Muscle layer of colon (tissue), 2 donors: Measurements from ENCODE around the gene IFNLR1.

ENCODE experiments used
- H3K27ac ChIP-seq: one replicate; pipeline ENCODE4 v1.7.0; 2013; ENCODE audit warnings: low read depth, mild to moderate bottlenecking, low read length, moderate library complexity
- H3K27me3 ChIP-seq, 2 donors: one replicate each; pipeline ENCODE4 v1.7.0; 2013; ENCODE audit warnings: low read length in 2 of 2, mild to moderate bottlenecking in 2 of 2; ENCODE audit not compliant: insufficient read depth in 2 of 2, control insufficient read depth in 1 of 2
- H3K36me3 ChIP-seq: one replicate; pipeline ENCODE4 v1.7.0; 2013; ENCODE audit warnings: mild to moderate bottlenecking, low read length; ENCODE audit not compliant: insufficient read depth
- H3K4me1 ChIP-seq: one replicate; pipeline ENCODE4 v1.7.0; 2013; ENCODE audit warnings: mild to moderate bottlenecking, low read length; ENCODE audit not compliant: insufficient read depth
- H3K4me3 ChIP-seq, 2 donors: one replicate each; pipeline ENCODE4 v1.7.0; 2013; ENCODE audit warnings: low read length in 2 of 2, low read depth in 1 of 2, mild to moderate bottlenecking in 1 of 2, moderate library complexity in 1 of 2
- H3K9ac ChIP-seq: one replicate; pipeline ENCODE4 v1.7.0; 2013; ENCODE audit warnings: low read length
- H3K9me3 ChIP-seq: one replicate; pipeline ENCODE4 v1.7.0; 2013; ENCODE audit warnings: mild to moderate bottlenecking, low read length
- donor health status: abdominal sarcoma.
- donor health status: Adenocarcinoma of cecum.

The IFNLR1 gene

DNA sequence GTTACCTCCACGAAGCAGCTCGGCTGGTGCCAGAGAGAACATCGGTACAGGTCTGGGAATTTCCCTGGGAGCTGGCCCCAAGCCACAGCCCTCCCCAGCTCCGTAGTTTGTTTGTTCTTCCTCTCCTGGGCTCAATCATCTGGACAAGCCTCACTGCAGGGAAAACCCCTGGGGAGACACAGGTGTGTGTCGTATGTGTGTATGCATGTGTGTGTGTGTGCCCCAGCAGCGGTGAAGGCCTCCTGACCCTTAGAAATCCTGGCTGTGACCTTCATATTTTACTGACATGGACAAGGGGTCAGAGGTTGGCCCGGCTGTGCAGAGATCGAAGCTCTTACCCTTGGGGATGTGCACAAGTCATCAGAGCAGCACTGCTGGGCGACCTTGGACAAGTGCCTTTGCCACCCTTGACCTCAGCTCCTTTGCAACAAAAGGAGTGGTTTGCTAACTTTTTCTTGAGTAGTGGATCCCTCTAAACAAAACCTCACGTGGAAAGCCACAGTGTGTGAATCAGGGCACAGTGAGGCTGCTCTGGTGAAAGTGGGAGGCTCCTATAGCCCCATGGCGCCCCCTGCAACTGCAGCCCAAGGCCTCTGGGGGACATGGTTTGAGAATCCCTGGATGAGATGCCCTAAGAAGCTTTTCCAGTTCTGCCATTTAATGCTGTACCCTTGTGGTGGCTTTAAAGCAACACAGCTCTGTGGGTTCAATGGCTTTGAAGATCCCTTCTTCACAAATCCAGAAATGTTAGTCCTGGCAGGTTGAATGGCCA is 31.9 kb downstream of the IFNLR1 start:
- Histone ChIP-seq H3K4me3 (no peak overlapping the region), H3K9me3 (no peaks in the 10 kb centered on the region), H3K9ac (no peak overlapping the region), H3K36me3 (no peaks in the 10 kb centered on the region), H3K4me1 (peaks cover 8% of the 10 kb centered on the region), H3K27ac (no peak overlapping the region), H3K27me3 (peaks cover 5 to 14% of the 10 kb centered on the region in 2 donors)

DNA sequence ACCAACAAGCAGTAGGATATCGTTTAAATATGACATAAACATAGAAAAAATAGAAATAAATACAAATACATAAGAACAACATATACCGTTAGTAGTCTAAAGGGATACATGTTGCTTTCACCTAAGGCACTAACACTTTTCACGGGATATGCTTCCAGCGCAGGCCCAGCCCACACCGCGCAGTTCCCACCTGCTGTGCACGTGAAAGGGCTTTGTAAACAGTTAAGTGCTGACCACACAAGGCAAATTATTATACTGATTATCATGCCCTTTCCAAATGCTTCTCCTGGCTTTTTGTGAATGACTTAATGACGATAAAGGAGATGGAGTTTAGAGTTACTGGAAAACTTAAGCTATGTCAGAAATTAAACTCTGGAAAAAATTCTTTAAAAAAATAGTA is 32.9 kb downstream of the IFNLR1 start:
- H3K36me3 ChIP-seq = no peaks in the 10 kb centered on the region
- peaks cover 11% of the 10 kb centered on the region for H3K4me1 ChIP-seq
- H3K9ac ChIP-seq = no peak overlapping the region
- H3K27me3 ChIP-seq = peaks cover 11 to 21% of the 10 kb centered on the region in 2 donors
- H3K4me3 ChIP-seq = no peak overlapping the region
- no peaks in the 10 kb centered on the region for H3K9me3 ChIP-seq
- no peak overlapping the region for H3K27ac ChIP-seq

DNA sequence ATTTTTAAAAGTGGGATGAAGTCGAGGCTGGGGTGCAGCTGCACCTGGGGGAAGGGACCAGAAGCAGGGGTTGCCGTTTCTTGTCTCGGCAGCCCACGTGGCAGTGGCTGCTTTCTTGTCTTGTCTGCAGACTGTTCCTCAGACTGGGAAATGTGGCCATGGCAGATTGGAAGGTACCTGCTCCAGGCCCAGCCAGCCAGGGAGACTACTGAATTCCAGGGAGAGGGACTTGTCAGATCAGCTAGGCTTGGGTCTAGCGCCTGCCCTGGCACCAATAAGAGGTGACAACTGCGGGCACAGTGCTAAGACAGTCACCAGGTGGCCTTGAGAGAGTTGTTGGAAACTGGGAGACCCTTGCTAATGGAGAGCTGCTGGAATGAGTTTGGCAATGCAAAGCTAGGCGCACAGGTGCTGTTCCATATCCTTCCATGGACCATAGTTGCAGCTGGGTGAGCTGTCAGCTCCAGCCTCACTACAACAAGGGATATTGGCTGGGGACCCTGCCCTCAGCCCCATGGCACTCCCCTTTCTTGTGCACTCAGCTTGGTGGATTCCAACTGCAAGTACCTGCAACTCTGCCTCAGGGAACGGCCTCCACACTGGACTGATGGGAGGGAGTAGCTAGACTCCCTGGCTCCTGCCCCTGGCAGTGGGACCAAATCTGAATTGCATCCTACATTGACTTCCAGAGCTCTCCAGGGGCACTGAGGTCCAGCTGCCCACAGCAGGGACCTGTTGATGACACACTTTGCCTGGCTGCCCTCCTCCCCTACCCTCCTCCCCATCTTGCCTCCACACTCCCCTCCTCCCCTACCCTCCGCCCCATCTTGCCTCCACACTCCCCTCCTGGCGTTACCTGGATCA is 34.2 kb downstream of the IFNLR1 start:
- no peak overlapping the region for H3K4me3 ChIP-seq
- H3K4me1 ChIP-seq = peaks cover 11% of the 10 kb centered on the region
- no peaks in the 10 kb centered on the region for H3K36me3 ChIP-seq
- H3K9ac ChIP-seq = no peak overlapping the region
- H3K9me3 ChIP-seq = no peaks in the 10 kb centered on the region
- H3K27me3 ChIP-seq = peaks cover 11 to 21% of the 10 kb centered on the region in 2 donors
- no peak overlapping the region for H3K27ac ChIP-seq

DNA sequence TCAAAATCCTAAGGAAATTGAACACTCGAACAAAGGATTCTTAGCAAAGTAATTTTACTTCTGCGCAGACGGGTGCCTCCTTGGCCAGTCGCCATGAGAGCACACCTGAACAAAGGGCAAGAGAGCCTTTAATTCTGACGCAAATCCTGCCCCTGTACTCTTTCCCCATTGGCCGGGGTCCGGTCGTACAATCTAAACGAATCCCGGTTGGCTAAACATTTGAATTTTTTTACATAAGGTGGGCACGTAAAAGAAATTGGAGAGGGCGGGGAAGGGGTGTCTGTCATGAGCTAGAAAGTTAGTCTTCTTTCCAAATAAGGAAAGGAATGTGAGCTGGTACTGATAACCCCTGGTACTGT is 35.9 kb downstream of the IFNLR1 start:
- H3K9ac ChIP-seq = no peak overlapping the region
- no peaks in the 10 kb centered on the region for H3K36me3 ChIP-seq
- H3K4me3 ChIP-seq = no peak overlapping the region
- peaks cover 11% of the 10 kb centered on the region for H3K4me1 ChIP-seq
- H3K27me3 ChIP-seq = peaks cover 11 to 21% of the 10 kb centered on the region in 2 donors
- no peak overlapping the region for H3K27ac ChIP-seq
- no peaks in the 10 kb centered on the region for H3K9me3 ChIP-seq

DNA sequence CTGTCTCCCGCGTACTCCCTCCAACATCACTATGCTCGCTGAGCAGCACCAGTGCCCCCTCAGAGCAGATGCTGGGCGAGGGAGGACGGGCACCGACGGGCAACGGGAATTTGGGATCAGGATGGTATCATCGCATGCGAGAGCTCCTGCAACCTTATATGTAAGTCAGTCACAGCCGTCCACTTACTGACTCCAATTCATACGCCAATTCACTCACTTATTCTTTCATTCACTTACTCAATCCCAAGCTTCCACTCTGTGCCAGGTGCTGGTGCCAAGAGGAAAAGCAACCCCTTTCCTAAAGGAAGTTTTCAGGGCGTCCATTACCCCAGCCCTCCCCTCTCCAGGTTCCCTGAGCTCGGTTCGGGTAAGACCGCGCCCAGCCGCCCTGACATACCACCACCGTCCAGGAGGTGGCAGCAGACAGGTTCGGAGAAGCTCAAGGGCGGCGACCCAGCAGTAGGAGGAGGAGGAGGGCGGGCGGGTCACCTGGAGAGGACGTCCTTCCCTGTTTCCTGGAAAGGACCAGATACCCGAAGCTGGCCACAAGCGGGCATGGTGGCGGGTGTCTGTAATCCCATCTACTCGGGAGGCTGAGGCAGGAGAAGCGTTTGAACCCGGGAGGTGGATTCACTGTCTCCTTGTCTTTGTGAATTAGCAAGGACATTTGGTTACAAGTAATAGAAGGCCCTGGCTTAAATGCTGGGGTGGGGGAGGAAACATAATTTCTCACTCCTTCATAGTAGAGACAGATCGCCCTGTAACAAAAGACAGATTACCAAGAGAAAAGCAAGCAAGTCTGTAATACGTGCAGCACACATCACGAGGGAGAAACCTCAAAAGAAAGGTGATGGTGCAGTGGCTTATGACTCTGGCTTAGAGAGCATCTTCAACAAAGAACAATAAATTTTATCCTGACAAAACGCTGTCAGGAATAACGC is 36.6 kb downstream of the IFNLR1 start:
- H3K27ac ChIP-seq = no peak overlapping the region
- H3K4me1 ChIP-seq = peaks cover 11% of the 10 kb centered on the region
- H3K36me3 ChIP-seq = no peaks in the 10 kb centered on the region
- no peak overlapping the region for H3K9ac ChIP-seq
- H3K4me3 ChIP-seq = peak overlapping the region in 1 of 2 donors; percentile 33
- H3K9me3 ChIP-seq = no peaks in the 10 kb centered on the region
- H3K27me3 ChIP-seq = peaks cover 11 to 21% of the 10 kb centered on the region in 2 donors

DNA sequence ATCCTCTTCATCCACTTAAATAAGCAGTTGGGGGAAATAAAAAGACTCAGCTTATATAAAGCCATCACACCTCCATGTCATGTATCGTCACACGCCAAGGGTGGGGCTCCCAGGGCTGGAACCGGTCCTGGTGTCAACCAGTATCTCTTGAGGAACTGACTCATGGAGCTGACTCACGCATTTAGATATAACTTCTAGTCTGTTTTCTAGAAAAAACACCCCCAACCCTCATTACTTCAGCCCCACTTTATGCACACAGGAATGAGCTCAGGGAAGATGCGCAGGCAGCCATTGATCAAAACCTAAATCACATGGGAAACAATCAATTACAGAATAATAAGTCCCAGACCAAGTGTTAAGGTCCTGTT is 37.2 kb downstream of the IFNLR1 start:
- Histone ChIP-seq H3K27ac (no peak overlapping the region), H3K9ac (no peak overlapping the region)

DNA sequence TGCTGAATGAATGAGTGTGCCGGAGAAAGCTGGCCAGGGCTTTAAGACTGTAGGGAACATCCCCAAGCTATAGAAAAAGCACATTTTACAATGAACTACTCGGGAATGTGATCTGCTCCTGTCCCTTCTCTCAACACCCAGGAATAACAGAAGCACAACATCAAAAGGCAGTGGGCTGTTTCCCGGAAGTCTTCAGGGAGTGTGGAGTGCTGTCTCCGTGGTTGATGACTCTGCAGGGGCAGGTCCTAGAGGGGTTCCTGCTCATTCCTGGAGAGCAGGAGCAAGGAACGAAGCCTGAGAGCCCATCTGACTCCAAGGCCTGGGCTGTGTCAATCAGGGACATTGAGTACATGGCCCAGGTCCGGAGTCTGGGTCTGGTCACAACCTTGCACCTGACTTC is 39.3 kb downstream of the IFNLR1 start:
- Histone ChIP-seq H3K9ac (no peak overlapping the region), H3K36me3 (no peaks in the 10 kb centered on the region), H3K4me3 (no peak overlapping the region), H3K4me1 (peaks cover 11% of the 10 kb centered on the region), H3K27me3 (peaks cover 11 to 21% of the 10 kb centered on the region in 2 donors), H3K27ac (no peak overlapping the region), H3K9me3 (no peaks in the 10 kb centered on the region)

More for the DNA sequence above, 37.2 kb downstream of the IFNLR1 start:
- Histone ChIP-seq H3K9me3 (no peaks in the 10 kb centered on the region), H3K4me3 (no peak overlapping the region), H3K27me3 (peaks cover 11 to 21% of the 10 kb centered on the region in 2 donors), H3K36me3 (no peaks in the 10 kb centered on the region), H3K4me1 (peaks cover 11% of the 10 kb centered on the region)

DNA sequence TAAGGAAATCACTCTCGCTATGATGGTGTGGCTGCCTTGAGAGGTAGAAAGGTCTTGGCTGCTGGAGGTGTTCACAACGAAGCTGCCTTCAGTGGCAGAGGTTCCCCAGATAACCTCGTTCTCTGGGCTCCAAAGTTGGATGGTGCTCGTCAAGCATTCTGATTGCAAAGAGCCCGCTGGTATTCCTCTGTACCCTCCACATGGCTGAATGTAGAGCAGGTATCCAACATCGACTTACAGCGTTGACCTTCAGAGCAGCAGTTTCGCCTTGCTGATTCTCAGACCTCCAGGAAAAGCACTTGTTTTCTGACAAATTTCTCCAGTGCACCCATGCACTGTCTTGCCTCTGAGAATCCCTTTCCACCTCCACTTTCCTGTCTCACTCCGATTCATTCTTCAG is 39.9 kb downstream of the IFNLR1 start:
- no peak overlapping the region for H3K9ac ChIP-seq
- H3K4me1 ChIP-seq = peaks cover 17% of the 10 kb centered on the region
- no peaks in the 10 kb centered on the region for H3K36me3 ChIP-seq
- H3K4me3 ChIP-seq = no peak overlapping the region
- no peak overlapping the region for H3K27ac ChIP-seq
- peaks cover 11 to 21% of the 10 kb centered on the region in 2 donors for H3K27me3 ChIP-seq
- H3K9me3 ChIP-seq = no peaks in the 10 kb centered on the region

DNA sequence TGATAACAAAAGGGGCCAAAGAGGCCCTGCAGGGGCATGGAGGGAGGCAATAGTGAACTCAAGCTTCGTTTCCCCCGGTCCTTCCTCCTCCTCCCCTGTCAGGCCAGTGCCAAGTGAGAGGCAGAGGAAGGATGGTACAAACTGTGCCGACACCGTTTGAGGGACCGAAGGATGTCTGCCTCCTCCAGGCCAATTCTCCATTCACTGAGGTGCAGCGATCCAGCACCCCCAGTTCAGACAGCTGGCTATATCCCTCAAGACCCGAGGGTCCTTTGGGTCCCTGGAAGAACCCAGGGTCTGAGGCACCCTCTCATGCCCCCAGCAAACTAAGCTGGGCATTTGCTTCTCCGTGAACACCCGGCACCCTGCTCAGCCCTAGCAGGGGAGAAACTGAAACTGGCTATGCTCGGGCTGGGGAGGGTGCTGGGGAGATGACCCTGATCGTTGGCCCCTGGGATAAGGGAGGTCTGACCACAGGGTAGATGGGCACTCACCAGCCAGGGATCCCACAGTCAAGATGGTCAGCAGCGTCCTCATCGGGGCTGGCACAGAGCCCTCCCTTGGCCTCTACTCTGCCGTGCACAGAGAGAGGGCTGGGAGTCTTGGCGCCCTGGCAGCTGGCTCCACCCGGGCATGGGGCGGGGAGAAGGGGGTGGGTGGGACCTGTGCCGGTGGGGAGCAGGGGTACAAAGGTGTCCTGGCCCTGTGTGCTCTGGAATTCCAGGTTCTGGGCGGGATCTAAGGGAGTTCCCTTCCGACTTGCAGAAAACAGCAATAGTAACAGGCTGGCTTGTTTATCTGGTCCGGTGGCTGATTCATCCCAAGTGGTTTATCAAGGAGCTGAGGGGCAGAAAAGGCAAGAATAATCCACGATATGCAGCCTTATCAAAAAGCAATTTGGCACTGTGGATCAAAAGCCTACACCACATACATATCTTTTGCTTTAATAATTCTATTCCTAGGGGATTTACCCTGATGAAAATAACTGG is 44.2 kb downstream of the IFNLR1 start, which contains the start of gene IL22RA1:
IL22RA1 (minus strand) TSS at position 595 of the 989 bp plus-strand sequence; CDS start at position 537, 58 bp downstream.
- H3K4me1 ChIP-seq = peaks cover 9% of the 10 kb centered on the region
- no peaks in the 10 kb centered on the region for H3K9me3 ChIP-seq
- no peak within 1 kb of the TSS for H3K27ac ChIP-seq
- peak within 1 kb of the TSS; percentile 34 to 35 for H3K4me3 ChIP-seq
- no peaks in the 10 kb centered on the region for H3K36me3 ChIP-seq
- no peak within 1 kb of the TSS for H3K9ac ChIP-seq
- no peaks in the 10 kb centered on the region for H3K27me3 ChIP-seq

DNA sequence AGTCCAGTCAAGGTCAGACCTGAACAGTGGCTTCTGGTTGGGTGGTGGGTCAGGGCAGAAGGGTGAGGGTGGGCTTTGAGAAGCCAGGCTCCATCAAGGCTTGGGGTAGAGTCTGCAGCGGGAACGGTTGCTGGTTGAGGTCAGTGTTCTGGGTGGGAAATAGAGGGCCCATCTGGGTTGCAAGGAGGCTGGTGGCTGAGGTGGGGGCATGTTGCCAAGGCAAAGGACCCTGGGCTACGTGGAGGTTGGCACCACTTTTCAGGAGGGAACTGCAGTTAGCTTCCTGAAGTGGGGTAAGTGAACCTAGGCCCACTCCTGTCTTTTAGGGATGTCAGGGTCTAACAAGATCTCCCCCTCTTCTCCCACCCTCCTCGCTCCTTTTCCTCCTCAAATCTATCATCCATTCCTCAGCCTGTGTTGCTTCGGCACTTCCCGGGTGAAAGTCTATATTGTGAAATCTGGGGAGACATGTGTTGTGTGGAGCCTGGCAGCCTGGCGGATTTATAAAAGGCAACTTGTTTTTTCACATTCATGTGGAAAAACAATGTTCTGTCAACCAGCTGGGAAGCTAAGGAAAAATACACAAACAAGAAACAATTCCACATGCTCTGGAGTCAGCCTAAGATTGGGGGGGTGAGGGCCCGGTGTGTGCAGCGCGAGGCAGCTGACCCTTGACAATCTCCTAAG is 45.6 kb downstream of the IFNLR1 start:
- Histone ChIP-seq H3K4me3 (no peak overlapping the region), H3K4me1 (peaks cover 9% of the 10 kb centered on the region), H3K9me3 (no peaks in the 10 kb centered on the region), H3K9ac (no peak overlapping the region), H3K27ac (no peak overlapping the region), H3K27me3 (no peaks in the 10 kb centered on the region), H3K36me3 (no peaks in the 10 kb centered on the region)
